ENCODE measurements around the gene YBX1. TPM values are rescaled to one million over a fixed set of nuclear protein-coding genes. Genes with fewer than 3 reads are reported as not detected.

The YBX1 gene
- total and polyA plus RNA-seq, 2 experiments from 2014 or later, result 177 to 418 TPM

DNA sequence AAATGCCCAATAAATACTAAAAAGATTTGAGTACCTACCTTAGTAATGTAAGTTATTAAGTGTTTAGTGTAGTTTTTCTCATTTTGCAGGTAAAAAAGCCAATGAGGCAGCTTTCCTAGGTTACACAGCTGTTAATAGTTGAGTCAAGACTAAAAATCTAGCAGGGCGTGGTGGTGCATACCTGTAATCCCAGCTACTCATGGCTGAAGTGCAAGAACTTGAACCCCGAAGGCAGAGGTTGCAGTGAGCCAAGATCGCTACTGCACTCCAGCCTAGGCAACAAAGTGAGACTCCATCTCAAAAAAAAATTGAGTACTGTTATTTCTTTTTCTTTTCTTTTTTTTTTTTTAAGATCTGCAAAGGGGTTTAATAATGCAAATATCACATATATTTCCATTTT, 7.7 kb downstream of the YBX1 start:
- H3K4me1 ChIP-seq (ENCODE audit: insufficient read depth), result peaks cover 66% of the 10 kb centered on the region
- no peaks in the 10 kb centered on the region for H3K36me3 ChIP-seq (replicated peaks; ENCODE audit: insufficient read depth, low read depth)
- WGBS (ENCODE audit: low lambda C conversion rate, missing lambda C conversion rate), result 86% methylated on average over 3 of the region's 3 CpGs
- peaks cover 98% of the 10 kb centered on the region for H4K20me1 ChIP-seq (ENCODE audit: insufficient read depth, poor library complexity, severe bottlenecking)
- H3K27me3 ChIP-seq, result no peaks in the 10 kb centered on the region
- DNase-seq (ENCODE audit: low spot score), result no peak
- peak overlapping the region; percentile 68 for H3K4me2 ChIP-seq
- H3K27ac ChIP-seq, result peak overlapping the region; percentile 14
- no peak overlapping the region for H3K4me3 ChIP-seq
- H3K9me2 ChIP-seq (replicated peaks; ENCODE audit: insufficient read depth), result no peaks in the 10 kb centered on the region
- H2AFZ ChIP-seq, result no peak overlapping the region
- TF ChIP-seq EZH2 (IDR thresholded peaks at IDR 0.05; ENCODE audit: borderline replicate concordance) (no peak), EZH2phosphoT487 (IDR thresholded peaks at IDR 0.05; ENCODE audit: low read depth, severe bottlenecking, unreplicated experiment) (no peak)
- TF ChIP-seq, protein P1, sequence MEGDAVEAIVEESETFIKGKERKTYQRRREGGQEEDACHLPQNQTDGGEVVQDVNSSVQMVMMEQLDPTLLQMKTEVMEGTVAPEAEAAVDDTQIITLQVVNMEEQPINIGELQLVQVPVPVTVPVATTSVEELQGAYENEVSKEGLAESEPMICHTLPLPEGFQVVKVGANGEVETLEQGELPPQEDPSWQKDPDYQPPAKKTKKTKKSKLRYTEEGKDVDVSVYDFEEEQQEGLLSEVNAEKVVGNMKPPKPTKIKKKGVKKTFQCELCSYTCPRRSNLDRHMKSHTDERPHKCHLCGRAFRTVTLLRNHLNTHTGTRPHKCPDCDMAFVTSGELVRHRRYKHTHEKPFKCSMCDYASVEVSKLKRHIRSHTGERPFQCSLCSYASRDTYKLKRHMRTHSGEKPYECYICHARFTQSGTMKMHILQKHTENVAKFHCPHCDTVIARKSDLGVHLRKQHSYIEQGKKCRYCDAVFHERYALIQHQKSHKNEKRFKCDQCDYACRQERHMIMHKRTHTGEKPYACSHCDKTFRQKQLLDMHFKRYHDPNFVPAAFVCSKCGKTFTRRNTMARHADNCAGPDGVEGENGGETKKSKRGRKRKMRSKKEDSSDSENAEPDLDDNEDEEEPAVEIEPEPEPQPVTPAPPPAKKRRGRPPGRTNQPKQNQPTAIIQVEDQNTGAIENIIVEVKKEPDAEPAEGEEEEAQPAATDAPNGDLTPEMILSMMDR (IDR thresholded peaks at IDR 0.05; ENCODE audit: poor library complexity), result no peak
- H3K79me2 ChIP-seq, result peaks cover 100% of the 10 kb centered on the region
- no peaks in the 10 kb centered on the region for H3K9me3 ChIP-seq (ENCODE audit: low read depth)

DNA sequence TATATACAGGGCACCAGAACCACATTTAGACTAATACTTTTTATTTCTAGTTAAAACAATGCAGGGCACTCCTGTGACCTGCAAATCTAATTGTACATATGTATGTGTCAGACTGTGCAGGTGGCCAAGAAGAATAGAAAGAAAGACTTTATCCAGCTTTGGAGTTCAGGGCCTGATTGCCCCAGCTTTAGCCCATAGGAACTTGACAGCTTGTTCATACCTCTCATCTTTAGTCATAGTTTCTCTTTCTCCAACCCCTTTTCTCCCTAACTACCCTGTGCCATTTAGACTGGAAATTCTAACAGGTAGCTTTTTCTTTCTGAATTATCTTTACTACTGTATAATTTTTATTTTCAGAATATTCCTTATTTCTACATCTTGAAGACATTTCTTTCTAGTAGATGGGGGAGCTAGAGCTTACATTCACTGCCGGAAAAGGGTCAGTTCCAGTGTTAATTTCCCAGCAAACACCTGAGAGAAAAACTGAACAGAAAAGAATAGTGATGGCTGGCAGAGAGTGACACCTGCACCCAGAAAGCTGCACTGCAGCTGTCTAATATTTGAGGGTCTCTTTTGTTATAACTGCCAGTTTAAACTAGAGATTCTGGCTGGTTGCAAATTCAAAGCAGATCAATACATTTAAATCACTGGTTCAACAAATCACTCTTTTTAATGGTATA, 8.4 kb downstream of the YBX1 start:
- peaks cover 59% of the 10 kb centered on the region for H3K4me1 ChIP-seq (ENCODE audit: insufficient read depth)
- no peaks in the 10 kb centered on the region for H3K36me3 ChIP-seq (replicated peaks; ENCODE audit: insufficient read depth, low read depth)
- TF ChIP-seq EZH2phosphoT487 (IDR thresholded peaks at IDR 0.05; ENCODE audit: low read depth, severe bottlenecking, unreplicated experiment), result no peak
- TF ChIP-seq, protein P1 (IDR thresholded peaks at IDR 0.05; ENCODE audit: poor library complexity), result peak; percentile 27
- WGBS (ENCODE audit: low lambda C conversion rate, missing lambda C conversion rate), result 88% methylated on average over 1 of the region's 1 CpG
- no peaks in the 10 kb centered on the region for H3K27me3 ChIP-seq
- peaks cover 98% of the 10 kb centered on the region for H4K20me1 ChIP-seq (ENCODE audit: insufficient read depth, poor library complexity, severe bottlenecking)
- no peak overlapping the region for H2AFZ ChIP-seq
- DNase-seq (ENCODE audit: low spot score), result no peak
- H3K79me2 ChIP-seq, result peaks cover 100% of the 10 kb centered on the region
- no peaks in the 10 kb centered on the region for H3K9me2 ChIP-seq (replicated peaks; ENCODE audit: insufficient read depth)
- no peak overlapping the region for H3K4me3 ChIP-seq
- H3K9me3 ChIP-seq (ENCODE audit: low read depth), result no peaks in the 10 kb centered on the region
- peak overlapping the region; percentile 14 for H3K27ac ChIP-seq
- peak overlapping the region; percentile 68 for H3K4me2 ChIP-seq

DNA sequence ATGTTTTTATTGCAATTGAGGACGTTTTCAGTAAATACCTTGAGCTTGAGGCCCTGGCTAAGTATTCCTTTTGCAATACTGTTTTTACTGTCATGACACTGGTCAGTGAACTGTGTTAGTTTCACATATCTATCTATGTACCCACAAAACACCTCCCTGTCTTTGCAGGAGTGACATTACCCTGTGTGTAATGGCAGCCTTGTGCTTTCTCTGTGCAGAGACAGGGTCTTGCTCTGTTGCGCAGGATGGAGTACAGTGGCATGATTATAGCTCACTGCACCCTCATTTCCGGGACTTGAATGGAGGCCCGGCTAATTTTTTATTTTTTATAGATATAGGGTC, 8.9 kb downstream of the YBX1 start:
- peaks cover 54% of the 10 kb centered on the region for H3K4me1 ChIP-seq (ENCODE audit: insufficient read depth)
- H3K4me2 ChIP-seq, result peak overlapping the region; percentile 68
- H3K9me3 ChIP-seq (ENCODE audit: low read depth), result no peaks in the 10 kb centered on the region
- peaks cover 100% of the 10 kb centered on the region for H3K79me2 ChIP-seq
- 85% methylated on average over 4 of the region's 4 CpGs for WGBS (ENCODE audit: low lambda C conversion rate, missing lambda C conversion rate)
- no peak overlapping the region for H3K4me3 ChIP-seq
- no peak for TF ChIP-seq EZH2 (IDR thresholded peaks at IDR 0.05; ENCODE audit: borderline replicate concordance)
- TF ChIP-seq, protein P1 (IDR thresholded peaks at IDR 0.05; ENCODE audit: poor library complexity), result no peak
- TF ChIP-seq EZH2phosphoT487 (IDR thresholded peaks at IDR 0.05; ENCODE audit: low read depth, severe bottlenecking, unreplicated experiment), result no peak
- no peak for DNase-seq (ENCODE audit: low spot score)
- H4K20me1 ChIP-seq (ENCODE audit: insufficient read depth, poor library complexity, severe bottlenecking), result peaks cover 94% of the 10 kb centered on the region
- H3K36me3 ChIP-seq (replicated peaks; ENCODE audit: insufficient read depth, low read depth), result no peaks in the 10 kb centered on the region
- H3K9me2 ChIP-seq (replicated peaks; ENCODE audit: insufficient read depth), result no peaks in the 10 kb centered on the region
- no peaks in the 10 kb centered on the region for H3K27me3 ChIP-seq
- H3K27ac ChIP-seq, result peak overlapping the region; percentile 14
- no peak overlapping the region for H2AFZ ChIP-seq

Measured in hepatocyte (in vitro differentiated cells).